Non-pigmented ciliary epithelial cell (primary cell): ENCODE results near the gene CCL14.
A peak's percentile ranks its signal among the peaks of the same experiment; 100 is the strongest.

ENCODE experiments used
- DNase-seq: peaks from one replicate; pipeline ENCODE4 v3.0.0-alpha.2; 2010; ENCODE audit warnings: low read depth

Gene CCL14

DNA sequence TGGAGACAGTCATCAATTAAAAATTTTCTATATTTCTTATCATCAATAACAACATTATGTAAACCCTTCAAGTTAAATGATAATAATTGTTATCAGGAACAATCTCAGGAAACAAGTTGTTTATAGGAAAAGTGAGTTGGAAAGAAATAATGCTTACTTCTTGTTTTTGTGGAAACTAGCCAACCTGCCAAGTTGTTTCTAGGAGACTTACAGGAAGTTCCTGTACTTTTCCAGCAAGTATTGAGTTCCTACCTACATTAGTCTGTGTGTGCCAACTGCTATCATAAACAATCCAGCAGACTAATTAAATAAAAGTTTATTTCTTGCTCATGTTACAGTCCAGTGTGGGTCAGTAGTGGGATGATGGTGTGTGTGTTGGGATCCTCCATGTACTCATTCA is 1.6 kb upstream of the CCL14 start:
- no peak for DNase-seq

DNA sequence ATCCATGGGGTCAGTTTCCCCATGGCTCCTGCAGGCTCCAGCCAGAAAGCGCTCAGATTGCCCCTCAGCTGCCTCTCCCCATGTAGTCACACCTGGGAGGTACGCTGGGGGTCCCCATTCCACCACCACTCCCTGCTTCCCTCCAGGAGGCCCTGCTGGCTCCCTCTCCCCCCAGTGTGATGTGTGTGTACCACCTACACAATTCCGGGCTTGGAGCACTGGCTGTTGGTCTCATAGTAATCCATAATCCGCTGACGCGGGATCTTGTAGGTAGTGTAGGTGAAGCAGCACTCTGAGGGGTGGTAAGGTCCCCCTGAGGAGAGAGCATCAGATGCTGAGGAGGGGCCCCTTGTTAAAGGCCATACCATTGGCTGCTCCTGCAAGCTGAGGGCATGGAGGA is 2.4 kb downstream of the CCL14 start:
- DNase-seq: no peak

DNA sequence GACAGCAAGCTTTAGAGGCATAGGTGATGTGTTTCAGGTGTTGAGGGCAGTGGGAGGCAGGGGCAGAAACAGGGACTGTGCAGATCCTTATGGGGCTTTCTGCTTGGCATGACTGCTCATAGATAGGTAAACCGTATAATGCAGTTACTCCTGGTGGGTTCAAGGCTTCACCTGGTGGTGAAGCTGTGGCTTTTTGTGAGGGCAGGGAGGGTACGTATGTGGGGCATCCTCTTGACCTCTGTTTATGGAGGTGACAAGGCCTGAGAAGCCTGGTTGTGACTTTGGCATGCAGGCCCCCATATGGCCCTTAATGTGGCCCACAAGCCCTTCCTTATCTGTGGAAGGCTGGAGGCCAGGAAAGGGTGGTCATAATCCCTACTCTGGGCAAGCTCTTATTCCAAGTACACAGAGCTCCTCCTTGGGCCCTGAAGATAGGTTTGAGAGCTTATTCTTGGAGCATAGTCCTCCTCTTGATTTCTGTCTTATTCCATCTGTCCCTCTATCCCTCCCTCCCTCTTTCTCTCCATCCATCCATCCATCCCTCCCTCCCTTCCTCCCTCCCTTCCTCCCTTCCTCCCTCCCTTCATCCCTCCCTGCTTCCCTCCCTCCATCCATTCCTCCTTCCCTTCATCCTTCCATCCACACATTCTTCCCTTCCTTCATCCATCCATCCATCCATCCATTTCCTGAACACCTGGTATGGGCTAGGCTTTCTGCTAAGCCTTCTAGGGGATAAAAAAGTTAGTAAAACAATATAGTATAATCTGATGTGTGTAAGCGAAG is 3.9 kb downstream of the CCL14 start:
- no peak for DNase-seq

GRCh38 chr17:35981908-35982330 is 4.6 kb downstream of the CCL14 start:
- no peak for DNase-seq

GRCh38 chr17:35981246-35981645 is 5.3 kb downstream of the CCL14 start, which contains the start of gene CCL16:
CCL16 (minus strand) TSS chr17:35981497; CDS start chr17:35981420, 77 bp downstream.
- DNase-seq: no peak

GRCh38 chr17:35978346-35978745 is 8.2 kb downstream of the CCL14 start:
- DNase-seq: no peak

- no peak for DNase-seq
Measured at GRCh38 chr17:35977509-35977908, 9.0 kb downstream of the CCL14 start.

GRCh38 chr17:35973333-35974260 is 12.9 kb downstream of the CCL14 start:
- DNase-seq: no peak

GRCh38 chr17:35972945-35973332 is 13.6 kb downstream of the CCL14 start:
- no peak for DNase-seq

GRCh38 chr17:35972535-35972934 is 14.0 kb downstream of the CCL14 start:
- DNase-seq: no peak

DNA sequence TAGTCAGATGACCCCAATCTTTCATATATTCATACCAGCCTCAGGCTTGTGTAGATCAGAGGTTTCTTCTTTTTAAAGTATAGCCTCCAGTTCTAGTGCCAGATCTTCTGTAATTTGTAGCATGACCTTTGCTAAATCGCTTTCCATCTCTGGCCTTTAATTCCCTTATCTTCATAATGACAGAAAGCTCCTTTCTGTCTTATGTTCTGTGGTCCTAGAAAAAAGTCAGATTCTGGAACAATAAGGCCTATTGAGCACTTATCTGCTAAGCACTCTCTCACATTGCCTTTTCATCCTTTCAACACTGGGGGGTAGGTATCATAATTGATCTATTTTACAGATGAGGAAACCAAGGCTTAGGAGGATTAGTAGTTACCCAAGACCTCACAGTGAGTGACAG is 14.5 kb downstream of the CCL14 start:
- DNase-seq: no peak

DNA sequence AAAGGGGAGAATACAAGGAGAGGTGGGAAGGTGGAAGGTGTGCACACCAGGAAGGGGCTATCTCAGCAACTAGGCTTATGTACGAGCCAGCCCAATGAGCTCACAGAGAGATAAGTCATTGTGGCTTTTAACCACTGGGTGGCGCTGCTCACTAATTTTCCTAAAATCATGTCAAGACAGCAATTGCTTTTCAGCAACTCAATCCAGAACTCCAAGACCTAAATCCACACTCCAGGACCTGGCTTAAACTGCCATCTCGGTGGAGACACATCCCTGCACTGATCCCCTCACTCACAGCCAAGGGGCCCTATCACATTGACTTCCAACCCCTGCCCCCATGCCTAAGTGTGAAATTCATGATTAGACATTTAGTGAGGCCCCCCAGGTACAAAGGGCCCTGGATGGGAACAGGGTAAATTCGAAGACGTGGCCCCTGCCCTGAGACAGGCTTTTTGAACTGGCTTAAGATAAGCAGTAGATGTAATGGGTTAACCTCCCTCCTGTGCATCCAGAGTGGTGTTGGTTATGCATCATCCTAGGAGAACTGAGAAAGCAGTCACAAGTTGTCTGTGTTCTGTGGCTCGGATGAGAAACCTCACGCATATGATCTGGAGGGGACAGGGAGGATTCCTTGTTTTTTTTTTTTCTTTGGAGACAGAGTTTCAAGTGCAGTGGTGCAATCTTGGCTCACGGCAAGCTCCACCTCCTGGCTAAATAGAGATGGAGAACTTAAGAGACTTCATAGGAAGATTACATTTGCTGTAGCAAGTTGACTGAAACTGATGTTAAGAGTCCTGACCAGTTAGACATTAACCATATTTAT is 16.8 kb downstream of the CCL14 start:
- DNase-seq: peak; percentile 52

- DNase-seq: no peak
Measured at GRCh38 chr17:35968520-35969054, 17.9 kb downstream of the CCL14 start.

DNA sequence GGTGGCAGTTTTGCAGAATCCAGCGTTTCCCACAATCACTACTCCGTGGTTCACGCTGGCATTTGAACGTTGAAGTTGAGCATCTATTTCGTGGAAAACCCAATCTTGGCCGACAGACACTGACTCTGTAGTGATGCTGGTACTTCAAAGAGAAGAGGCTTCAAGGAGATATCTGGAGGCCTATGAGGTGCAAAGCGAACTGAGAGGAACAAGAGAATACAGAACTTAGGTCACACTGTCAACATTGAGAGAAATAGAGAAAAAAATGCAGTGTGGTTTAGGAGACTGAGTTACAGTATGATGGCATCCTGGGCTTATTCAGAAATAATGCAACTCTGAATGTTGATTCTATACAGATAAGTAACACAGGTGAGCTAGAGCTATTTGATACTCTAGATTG is 21.3 kb downstream of the CCL14 start:
- DNase-seq: no peak

DNA sequence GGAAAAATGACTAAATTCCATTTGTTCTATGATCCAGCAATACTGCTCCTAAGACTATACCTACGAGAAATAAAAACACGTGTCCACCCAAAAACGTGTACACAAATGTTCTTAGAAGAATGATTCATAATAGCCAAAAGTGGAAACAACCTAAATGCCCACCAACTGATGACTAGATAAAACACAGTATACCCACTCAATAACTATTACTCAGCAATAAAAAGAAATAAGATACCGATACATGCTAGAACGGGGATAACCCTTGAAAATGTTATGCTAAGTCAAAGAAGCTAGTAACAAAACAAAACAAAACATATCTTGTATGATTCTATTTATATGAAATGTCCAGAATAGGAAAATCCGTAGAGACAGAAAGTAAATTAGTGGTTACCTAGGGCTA is 22.9 kb downstream of the CCL14 start:
- DNase-seq: no peak

GRCh38 chr17:35953720-35954119 is 32.8 kb downstream of the CCL14 start:
- DNase-seq: no peak

DNA sequence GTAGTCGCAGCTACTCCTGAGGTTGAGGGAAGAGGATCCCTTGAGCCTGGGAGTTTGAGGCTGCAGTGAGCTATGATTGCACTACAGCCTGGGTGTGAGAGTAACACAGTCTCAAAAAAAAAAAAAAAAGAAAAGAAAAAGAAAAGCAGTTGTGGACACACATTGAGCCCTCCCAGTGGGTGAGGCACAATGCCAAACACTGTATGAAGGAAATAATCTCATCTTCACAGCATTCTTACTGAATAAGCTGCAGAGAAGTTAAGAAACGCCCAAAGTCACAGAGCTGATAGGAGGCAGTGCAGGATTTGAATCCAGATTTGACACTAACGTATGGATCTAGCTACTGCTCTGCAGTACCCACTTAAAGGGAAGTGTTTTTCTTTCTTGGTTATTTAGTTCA is 37.1 kb downstream of the CCL14 start:
- DNase-seq: no peak

DNA sequence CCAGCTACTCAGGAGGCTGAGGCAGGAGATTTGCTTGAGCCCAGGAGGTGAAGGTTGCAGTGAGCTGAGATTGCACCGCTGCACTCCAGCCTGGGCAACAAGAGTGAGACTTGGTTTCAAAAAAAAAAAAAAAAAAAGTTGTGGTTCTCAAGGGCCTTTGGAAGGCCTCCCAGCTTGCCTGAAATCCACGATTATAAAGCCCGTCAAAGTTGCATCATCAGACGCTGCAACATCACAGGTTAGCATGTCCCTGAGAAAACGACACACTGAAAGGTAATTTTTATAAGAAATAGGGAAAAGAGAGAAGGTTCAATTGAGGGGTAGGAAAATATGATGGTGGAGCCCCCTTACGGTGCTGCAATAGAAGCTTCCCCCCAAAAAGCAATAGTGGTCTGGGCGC is 38.4 kb downstream of the CCL14 start:
- no peak for DNase-seq

DNA sequence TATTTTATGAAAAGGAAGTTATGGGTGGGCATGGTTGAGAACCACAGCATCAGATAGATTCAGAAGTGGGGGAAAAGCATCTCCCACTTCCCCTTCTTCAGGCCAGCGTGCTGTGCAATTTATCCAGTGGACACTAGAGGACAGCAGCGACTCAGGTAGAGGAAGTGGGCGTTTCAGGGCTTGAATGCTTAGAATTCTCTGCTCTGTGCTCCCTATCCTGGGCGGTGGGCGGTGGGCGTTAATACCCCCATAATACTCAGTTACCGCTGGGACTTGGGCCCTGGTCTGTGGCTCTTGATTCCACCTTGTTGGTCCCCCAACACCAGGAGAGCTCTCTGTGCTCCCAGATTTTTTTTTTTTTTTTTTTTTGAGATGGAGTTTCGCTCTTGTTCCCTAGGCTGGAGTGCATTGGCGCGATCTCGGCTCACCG is 39.4 kb downstream of the CCL14 start:
- no peak for DNase-seq

GRCh38 chr17:35944151-35944550 is 42.4 kb downstream of the CCL14 start:
- DNase-seq: no peak

DNA sequence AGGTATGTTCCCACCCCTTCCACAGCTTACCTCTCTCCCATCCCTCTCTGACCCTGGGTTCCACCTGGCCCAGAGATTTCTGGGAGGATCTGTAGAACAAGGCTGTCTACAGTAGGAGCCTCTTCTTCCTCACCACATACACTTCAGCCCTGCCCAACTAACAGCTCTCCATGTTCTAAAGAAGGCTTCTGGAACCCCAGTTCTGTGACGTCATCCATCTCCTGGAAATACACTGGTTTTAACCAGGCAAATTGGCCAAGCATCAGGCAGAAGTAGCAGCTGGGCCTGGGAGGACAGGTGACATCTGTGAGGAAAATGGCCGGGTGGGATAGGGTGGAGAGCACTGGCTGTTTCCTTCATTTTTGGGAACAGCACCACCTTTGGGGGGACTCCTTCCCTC is 43.0 kb downstream of the CCL14 start, which contains the start of gene LYZL6:
Gene LYZL6, minus strand, starts transcription at position 177 of the 400 bp plus-strand sequence. CDS start 4,357 bp downstream, outside the sequence.
- no peak for DNase-seq
